ACC112 (cell line): ENCODE data around the gene LRP1-AS.

ENCODE experiments used
- H2AFZ ChIP-seq: fragments of 200-600 bp; sonication (generic); one replicate; pipeline ENCODE4 v1.6.0; 2017; ENCODE audit warnings: antibody characterized with exemption, low read length; ENCODE audit not compliant: unreplicated experiment
- H3K27ac ChIP-seq: fragments of 200-600 bp; sonication (generic); 2 replicates; pipeline ENCODE4 v1.5.1; 2014; ENCODE audit warnings: low read depth, mild to moderate bottlenecking, antibody characterized with exemption, low read length, moderate library complexity
- H3K27me3 ChIP-seq: fragments of 200-600 bp; sonication (generic); 2 replicates; pipeline ENCODE4 v1.6.1; 2014; ENCODE audit warnings: mild to moderate bottlenecking, antibody characterized with exemption, low read length, moderate library complexity, mixed read lengths; ENCODE audit not compliant: insufficient read depth
- H3K36me3 ChIP-seq: fragments of 200-600 bp; sonication (generic); 2 replicates; pipeline ENCODE4 v1.6.1; 2016; ENCODE audit warnings: mild to moderate bottlenecking, antibody characterized with exemption, low read length, moderate library complexity, mixed read lengths; ENCODE audit not compliant: insufficient read depth
- H3K4me1 ChIP-seq: fragments of 200-600 bp; sonication (generic); one replicate; pipeline ENCODE4 v1.6.1; 2016; ENCODE audit warnings: low read length, mixed read lengths; ENCODE audit not compliant: insufficient read depth, unreplicated experiment, control insufficient read depth
- H3K4me3 ChIP-seq: fragments of 200-600 bp; sonication (generic); 2 replicates; pipeline ENCODE4 v1.5.1; 2014; ENCODE audit warnings: mild to moderate bottlenecking, low read depth, low read length
- H3K79me2 ChIP-seq: fragments of 200-600 bp; sonication (generic); one replicate; pipeline ENCODE4 v1.6.0; 2016; ENCODE audit warnings: low read length; ENCODE audit not compliant: control insufficient read depth, unreplicated experiment, insufficient read depth

The LRP1-AS gene

DNA sequence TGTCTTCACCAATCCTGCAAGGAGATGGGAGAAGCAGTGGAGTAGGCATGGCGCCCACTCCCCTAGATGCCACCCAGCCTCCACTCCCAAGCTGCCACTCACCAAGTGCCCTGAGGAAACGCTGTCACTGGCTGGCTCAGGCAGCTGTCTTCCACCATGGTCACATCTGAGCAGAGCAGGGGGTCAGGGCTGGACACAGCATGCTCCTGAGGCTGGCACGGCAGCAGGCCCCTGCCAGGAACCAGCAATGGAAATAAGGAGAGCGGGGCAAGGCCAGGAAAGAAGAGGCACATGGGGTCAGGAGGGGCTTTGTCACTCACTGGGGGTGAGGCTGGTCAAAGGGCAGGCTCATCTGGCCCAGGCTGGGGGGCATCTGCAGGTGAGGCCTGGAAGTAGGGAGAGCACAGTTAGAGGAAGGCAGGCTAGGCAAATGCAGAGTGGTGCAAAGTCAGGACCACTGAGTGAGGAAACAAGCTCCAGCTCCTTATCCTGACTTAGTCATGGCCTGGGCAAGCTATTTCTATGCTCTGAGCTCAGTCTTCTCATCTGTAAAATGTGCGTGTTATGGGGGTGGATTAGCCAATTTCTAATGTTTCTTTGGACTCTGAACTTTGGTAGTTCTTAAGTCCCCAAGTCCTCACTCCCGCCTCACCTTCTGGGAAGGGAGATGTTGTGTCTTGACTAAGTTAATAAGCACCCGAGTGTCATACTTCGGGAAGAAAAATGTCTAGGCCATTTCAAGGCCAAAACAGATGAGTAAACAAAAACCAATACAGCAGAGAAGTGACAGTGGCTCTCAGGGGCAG, 50.5 kb downstream of the LRP1-AS start:
- no peak overlapping the region for H3K27ac ChIP-seq

DNA sequence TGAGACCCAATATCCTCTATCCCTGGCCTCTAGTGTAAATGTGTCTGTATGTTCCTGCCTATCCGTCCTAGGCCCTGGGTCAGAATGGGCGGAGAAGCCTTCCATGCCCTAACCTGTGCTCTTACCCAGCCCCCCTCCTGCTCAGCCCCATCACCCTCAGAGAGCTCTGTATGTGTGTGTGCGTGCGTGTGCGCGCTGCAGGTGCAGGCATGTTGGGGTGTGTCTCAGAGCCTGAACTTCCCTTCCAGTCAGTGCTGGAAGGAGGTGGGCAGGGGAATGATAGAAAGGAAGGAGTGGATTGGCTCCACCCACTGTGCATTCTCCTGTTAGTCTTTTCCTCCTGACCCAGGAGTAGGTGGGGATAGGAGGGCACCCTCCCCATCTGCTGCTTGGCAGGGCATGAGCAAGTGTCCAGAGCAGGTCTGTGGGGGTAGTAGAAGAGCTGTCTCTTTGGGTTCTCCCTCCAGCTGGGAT, 51.3 kb downstream of the LRP1-AS start:
- H3K4me3 ChIP-seq = no peak overlapping the region
- no peak overlapping the region for H2AFZ ChIP-seq
- H3K36me3 ChIP-seq = peaks cover 26% of the 10 kb centered on the region
- peaks cover 14% of the 10 kb centered on the region for H3K79me2 ChIP-seq
- no peaks in the 10 kb centered on the region for H3K27me3 ChIP-seq
- peak overlapping the region; percentile 24; the same call in 1 of the 2 replicates for H3K27ac ChIP-seq
- H3K4me1 ChIP-seq = peaks cover 36% of the 10 kb centered on the region

More for the DNA sequence above, 50.5 kb downstream of the LRP1-AS start:
- H2AFZ ChIP-seq = no peak overlapping the region
- no peaks in the 10 kb centered on the region for H3K27me3 ChIP-seq
- H3K4me3 ChIP-seq = no peak overlapping the region
- peaks cover 26% of the 10 kb centered on the region for H3K36me3 ChIP-seq
- H3K79me2 ChIP-seq = peaks cover 7% of the 10 kb centered on the region
- H3K4me1 ChIP-seq = peaks cover 29% of the 10 kb centered on the region

DNA sequence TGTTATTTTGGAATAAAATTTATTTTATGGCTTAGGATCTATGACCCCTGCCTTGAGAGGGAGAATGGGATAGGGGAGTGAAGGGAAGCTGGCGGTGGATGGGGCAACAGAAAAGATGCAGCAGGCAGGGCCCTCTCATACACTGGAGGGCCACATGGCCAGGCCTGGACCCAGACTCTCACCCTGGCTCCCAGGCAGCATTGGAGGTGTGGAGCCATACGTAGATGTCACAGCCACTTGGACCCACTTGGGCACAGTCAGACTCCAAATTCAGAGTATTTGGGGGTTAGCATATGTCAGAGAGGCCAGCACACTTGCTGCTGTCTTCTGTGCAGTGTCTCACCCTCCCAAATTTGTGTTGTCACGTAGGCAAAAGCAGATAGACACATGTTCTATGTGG, 52.0 kb downstream of the LRP1-AS start:
- H3K4me3 ChIP-seq = no peak overlapping the region
- peaks cover 21% of the 10 kb centered on the region for H3K79me2 ChIP-seq
- H3K27ac ChIP-seq = peak overlapping the region; percentile 68
- no peaks in the 10 kb centered on the region for H3K27me3 ChIP-seq
- peaks cover 41% of the 10 kb centered on the region for H3K4me1 ChIP-seq
- no peak overlapping the region for H2AFZ ChIP-seq
- H3K36me3 ChIP-seq = peaks cover 26% of the 10 kb centered on the region
